Measurements from ENCODE around the gene GPR119. TPM values are rescaled to one million over a fixed set of nuclear protein-coding genes. Genes with fewer than 3 reads are reported as not detected.
"Not testable (repeated sequence)": the region's sequence is repeated elsewhere in the genome, so short reads cannot be mapped to it uniquely, and the experiment has no call there.

GPR119 gene
- not detected for polyA plus RNA-seq (ENCODE audit: insufficient read length in 3 of 3)

GRCh38 chrX:130385520-130385919, at the start of gene GPR119:
Gene GPR119 (minus strand): TSS chrX:130385674. CDS start chrX:130385447, 227 bp downstream.
- no peak for DNase-seq (ENCODE audit: low read depth in 3 of 3, low spot score in 2 of 3)

DNA sequence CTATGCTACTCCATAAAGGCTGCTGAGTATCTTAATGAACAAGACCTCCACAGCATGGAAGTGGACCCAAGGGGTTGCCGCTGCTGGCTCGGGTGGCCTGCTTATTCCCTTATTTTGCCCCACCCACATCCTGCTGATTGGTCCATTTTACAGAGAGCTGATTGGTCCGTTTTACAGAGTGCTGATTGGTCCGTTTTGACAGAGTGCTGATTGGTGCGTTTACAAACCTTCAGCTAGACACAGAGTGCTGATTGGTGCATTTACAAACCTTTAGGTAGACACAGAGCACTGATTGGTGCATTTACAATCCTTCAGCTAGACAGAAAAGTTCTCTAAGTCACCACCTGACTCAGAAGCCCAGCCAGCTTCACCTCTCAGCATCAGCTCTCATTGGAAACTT, 43.8 kb upstream of the GPR119 start:
- DNase-seq (ENCODE audit: low read depth in 3 of 3, low spot score in 2 of 3), result not testable (repeated sequence)

GRCh38 chrX:130426531-130426930, 41.1 kb upstream of the GPR119 start:
- DNase-seq (ENCODE audit: low read depth in 3 of 3, low spot score in 2 of 3), result no peak

DNA sequence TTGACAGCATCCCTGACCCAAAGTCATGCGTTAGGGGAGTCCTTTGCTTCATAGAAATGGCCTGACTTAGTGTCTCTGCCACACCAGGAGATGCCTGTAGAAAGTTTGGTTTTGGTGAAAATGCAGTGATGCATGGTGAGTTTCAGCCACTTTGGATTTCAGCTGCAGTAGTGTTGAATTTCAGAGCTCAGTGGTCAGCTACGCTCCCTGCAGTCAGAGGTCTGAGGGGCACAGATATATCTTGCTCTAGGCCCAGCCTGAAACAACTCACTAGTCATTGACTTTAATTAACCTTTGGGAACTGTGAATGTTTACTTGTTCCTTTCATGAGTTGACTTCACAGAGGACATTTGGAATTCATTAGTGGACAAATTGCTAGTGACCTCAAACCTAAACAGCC, 33.8 kb upstream of the GPR119 start:
- DNase-seq (ENCODE audit: low read depth in 3 of 3, low spot score in 2 of 3), result no peak

- no peak for DNase-seq (ENCODE audit: low read depth in 3 of 3, low spot score in 2 of 3)
These were observed 33.3 kb upstream of the GPR119 start for GRCh38 chrX:130418740-130419139.

GRCh38 chrX:130418066-130418465, 32.6 kb upstream of the GPR119 start:
- no peak for DNase-seq (ENCODE audit: low read depth in 3 of 3, low spot score in 2 of 3)

GRCh38 chrX:130416785-130417184, 31.3 kb upstream of the GPR119 start:
- DNase-seq (ENCODE audit: low read depth in 3 of 3, low spot score in 2 of 3), result no peak

DNA sequence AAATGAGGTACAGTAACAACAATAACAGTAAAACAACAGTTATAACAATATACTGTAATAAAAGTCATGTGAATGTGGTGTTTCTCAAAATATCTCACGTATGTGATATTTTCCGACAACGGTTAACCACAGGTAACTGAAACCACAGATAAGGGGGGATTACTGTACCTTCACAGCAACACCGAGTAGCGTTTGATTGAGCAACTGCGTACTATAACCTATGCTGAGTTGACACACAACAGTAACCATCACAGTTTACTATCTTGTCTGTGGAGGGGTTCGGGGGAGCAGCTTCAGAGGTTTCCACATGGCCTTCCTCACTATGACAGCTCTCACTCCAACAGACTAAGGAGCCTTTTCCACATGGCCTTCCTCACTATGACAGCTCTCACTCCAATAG, 29.7 kb upstream of the GPR119 start:
- DNase-seq (ENCODE audit: low read depth in 3 of 3, low spot score in 2 of 3), result no peak

GRCh38 chrX:130414800-130415199, 29.3 kb upstream of the GPR119 start:
- no peak for DNase-seq (ENCODE audit: low read depth in 3 of 3, low spot score in 2 of 3)

GRCh38 chrX:130413415-130413814, 27.9 kb upstream of the GPR119 start:
- DNase-seq (ENCODE audit: low read depth in 3 of 3, low spot score in 2 of 3), result no peak

DNA sequence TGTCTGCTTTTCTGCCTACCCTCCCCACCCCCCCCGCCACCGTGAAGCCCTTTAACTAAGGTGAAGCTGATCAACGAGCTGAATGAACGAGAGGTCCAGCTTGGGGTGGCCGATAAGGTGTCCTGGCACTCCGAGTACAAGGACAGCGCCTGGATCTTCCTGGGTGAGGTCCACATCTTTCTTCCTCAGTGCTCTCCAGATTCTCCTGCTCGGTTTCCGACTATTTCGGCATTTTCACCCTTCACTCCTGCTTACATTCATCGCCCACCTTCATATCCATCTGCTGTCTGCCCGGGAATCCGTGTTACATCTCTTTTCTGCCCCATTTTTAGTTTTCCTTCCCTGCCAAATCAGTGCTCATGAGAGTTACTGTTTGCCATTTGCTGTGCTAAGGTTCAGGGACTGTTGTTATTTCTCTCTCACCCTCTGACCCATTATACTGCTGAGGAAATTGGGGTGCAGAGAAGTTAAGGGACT, 16.8 kb upstream of the GPR119 start:
- no peak for DNase-seq (ENCODE audit: low read depth in 3 of 3, low spot score in 2 of 3)

DNA sequence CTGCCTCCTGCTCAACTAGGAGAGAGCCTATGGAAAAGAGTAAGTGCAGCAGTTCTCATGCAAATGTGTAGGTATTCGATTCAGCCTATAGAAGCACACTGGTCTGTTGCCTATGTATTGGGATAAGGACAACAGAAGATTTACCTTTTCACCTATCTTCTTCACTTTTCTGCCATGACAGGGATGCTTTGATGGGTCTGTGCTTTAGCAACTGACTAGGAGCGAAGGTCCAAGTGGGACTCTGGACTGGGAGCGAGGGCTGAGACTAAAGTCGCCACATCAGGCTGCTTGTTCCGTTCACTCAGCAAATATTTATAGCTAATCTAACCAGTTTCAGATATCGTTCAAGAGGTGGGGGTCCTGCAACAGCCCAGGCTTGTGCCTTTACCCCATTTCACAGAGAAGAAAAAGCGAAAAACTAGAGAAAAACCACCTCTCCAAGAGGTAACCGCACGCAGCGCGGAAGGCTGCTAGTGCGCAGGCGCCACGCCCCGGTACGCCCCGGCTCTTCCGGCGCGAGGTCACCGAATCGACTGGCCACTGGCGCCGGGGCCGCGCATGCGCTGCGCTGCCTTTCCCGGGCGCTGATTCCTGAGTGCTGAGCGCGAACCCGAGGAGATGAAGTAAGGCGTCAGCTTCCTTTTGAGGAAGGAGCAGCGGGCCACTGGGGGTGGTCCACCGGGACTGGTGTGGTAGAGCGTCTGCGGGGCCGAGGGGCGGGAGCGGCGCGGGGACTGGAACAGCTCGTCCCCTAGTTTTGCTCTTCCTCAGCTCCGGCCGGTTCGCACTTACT, 16.1 kb upstream of the GPR119 start, which contains the start of gene RBMX2:
RBMX2 (plus strand) TSS at position 573 of the 793 bp plus-strand sequence; CDS start at position 619, 46 bp downstream.
- peak; percentile 21 to 46 (median 41) for DNase-seq (ENCODE audit: low read depth in 3 of 3, low spot score in 2 of 3)

DNA sequence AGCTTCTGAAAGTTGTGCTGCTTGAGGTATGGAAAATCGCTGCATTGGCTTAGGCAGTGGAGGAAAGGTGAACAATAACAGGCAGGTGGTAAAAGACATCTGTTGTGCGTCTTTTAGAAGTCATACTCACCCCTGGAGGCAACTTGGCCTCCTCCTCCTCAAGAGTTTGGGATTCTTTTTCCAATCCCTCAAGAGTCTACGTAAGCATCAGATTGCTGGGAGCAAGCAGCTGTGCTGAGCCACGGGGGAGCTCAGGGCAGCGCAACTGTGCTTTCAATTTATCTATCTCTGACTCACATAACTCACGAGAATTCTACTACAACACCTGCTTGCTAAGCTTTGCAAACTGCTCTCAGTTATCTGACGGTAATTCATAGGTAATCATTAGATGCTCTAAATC, 9.9 kb upstream of the GPR119 start:
- no peak for DNase-seq (ENCODE audit: low read depth in 3 of 3, low spot score in 2 of 3)

GRCh38 chrX:130393451-130394074, 8.1 kb upstream of the GPR119 start:
- DNase-seq (ENCODE audit: low read depth in 3 of 3, low spot score in 2 of 3), result peak in 1 of 3 donors; percentile 13

DNA sequence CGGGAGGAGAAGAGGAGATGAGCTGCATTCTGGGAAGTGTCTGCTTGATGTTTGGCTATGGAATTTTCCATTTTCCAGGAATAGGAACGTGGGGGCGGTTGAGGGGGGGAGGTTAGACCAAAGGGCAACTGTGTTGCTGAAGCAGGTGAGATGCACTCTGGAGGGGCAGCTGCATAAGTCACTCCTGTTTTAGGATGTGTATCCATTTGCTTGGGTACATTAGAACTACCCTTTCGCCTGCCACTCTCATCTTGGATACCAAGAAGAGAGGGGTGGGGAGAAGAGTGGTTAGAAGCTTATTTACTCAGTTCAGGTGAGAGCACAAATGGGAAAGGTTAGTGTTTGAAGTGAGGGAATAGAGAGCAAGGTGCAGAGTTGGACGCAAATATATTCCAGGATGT, 934 bp upstream of the GPR119 start:
- DNase-seq (ENCODE audit: low read depth in 3 of 3, low spot score in 2 of 3), result no peak

GRCh38 chrX:130378024-130378669, 7.3 kb downstream of the GPR119 start:
- DNase-seq (ENCODE audit: low read depth in 3 of 3, low spot score in 2 of 3), result no peak

- DNase-seq (ENCODE audit: low read depth in 3 of 3, low spot score in 2 of 3), result no peak
These were observed 9.4 kb downstream of the GPR119 start for GRCh38 chrX:130376077-130376476.

DNA sequence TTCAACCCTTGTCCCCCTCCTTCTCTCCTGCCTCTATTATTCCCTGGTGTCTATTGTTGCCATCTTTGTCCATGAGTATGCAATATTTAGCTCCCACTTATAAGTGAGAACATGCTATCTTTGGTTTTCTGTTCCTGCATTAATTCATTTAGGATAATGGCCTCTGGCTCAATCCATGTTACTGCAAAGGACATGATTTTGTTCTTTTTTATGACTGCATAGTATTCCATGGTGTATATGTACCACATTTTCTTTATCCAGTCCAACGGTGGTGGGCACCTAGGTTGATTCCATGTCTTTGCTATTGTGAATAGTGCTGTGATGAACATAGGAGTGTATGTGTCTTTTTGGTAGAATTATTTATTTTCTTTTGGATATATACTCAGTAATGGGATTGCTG, 33.4 kb downstream of the GPR119 start:
- not testable (repeated sequence) for DNase-seq (ENCODE audit: low read depth in 3 of 3, low spot score in 2 of 3)

DNA sequence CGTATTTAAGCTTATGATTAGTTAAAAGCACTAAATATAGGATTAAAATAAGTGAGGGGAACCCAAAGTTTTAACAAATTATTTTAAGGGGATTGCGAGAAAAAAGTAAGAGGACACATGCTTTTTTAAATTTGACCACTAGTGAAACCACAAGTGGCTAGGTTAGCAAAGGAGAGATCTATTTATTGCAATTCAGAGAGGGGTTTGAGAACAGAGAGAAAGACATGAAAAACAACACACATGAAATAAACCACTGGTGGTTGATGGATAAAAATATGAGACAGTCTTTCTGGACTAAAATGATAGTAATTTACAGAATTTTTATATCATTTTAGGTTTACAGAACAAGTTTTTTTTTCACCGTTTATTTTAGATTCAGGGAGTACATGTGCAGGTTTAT, 33.9 kb downstream of the GPR119 start:
- DNase-seq (ENCODE audit: low read depth in 3 of 3, low spot score in 2 of 3), result no peak

DNA sequence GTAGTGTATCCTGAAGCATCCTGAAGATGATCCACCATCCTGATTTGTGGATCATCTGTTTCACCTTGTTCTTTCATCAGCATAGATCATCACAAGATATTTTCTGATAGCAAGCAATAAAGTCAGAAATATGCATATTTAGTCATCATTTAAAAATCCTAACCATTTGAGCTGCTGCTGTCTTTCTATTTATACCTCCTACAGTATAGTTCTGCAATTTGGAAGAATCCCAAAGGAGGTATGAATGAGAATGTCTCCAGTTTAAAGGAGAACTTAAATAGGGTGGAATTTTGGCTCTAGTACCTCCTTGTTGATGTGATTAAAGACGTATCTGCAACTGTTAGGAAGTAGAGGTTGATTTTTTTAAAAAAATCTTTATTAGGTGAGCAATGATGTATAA, 38.2 kb downstream of the GPR119 start:
- DNase-seq (ENCODE audit: low read depth in 3 of 3, low spot score in 2 of 3), result no peak

DNA sequence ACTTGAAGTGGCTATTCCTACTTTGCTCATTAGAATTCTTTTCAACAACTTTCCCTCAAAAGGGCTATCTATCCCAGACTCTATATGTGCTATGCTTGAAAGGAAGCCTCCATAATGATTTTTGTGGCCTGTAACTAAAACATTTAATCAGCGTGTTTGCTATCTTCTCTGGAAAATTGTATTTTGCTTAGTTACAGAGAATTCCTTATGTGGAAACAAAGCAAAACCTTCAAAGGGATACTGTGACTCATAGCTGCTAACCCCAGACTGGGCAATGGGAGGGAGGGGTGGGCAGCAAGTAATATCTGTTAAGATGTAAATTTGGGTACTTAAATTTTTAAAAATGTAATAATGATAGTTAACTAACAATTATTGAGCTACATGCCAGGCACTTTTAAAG, 42.1 kb downstream of the GPR119 start:
- DNase-seq (ENCODE audit: low read depth in 3 of 3, low spot score in 2 of 3), result no peak
